Mucosa of stomach (tissue), 1 donor: Measurements from ENCODE around the gene LBX2.
"Not testable (repeated sequence)": the region's sequence is repeated elsewhere in the genome, so short reads cannot be mapped to it uniquely, and the experiment has no call there.

Experiments
- H3K27me3 ChIP-seq: one replicate; pipeline ENCODE4 v1.7.0; 2013; ENCODE audit warnings: mild to moderate bottlenecking, low read length; ENCODE audit not compliant: control insufficient read depth, insufficient read depth
- H3K36me3 ChIP-seq: one replicate; pipeline ENCODE4 v1.7.0; 2013; ENCODE audit warnings: low read length; ENCODE audit not compliant: control insufficient read depth, insufficient read depth
- H3K4me1 ChIP-seq: one replicate; pipeline ENCODE4 v1.7.0; 2013; ENCODE audit warnings: mild to moderate bottlenecking, low read length; ENCODE audit not compliant: control insufficient read depth, insufficient read depth
- H3K4me3 ChIP-seq: one replicate; pipeline ENCODE4 v1.7.0; 2013; ENCODE audit warnings: low read length
- H3K9ac ChIP-seq: one replicate; pipeline ENCODE4 v1.7.0; 2013; ENCODE audit warnings: mild to moderate bottlenecking, low read length, moderate library complexity
- H3K9me3 ChIP-seq: one replicate; pipeline ENCODE4 v1.7.0; 2013; ENCODE audit warnings: mild to moderate bottlenecking, low read length, moderate library complexity; ENCODE audit not compliant: control insufficient read depth
- donor health status: Pancreatic carcinoma.

LBX2 gene

DNA sequence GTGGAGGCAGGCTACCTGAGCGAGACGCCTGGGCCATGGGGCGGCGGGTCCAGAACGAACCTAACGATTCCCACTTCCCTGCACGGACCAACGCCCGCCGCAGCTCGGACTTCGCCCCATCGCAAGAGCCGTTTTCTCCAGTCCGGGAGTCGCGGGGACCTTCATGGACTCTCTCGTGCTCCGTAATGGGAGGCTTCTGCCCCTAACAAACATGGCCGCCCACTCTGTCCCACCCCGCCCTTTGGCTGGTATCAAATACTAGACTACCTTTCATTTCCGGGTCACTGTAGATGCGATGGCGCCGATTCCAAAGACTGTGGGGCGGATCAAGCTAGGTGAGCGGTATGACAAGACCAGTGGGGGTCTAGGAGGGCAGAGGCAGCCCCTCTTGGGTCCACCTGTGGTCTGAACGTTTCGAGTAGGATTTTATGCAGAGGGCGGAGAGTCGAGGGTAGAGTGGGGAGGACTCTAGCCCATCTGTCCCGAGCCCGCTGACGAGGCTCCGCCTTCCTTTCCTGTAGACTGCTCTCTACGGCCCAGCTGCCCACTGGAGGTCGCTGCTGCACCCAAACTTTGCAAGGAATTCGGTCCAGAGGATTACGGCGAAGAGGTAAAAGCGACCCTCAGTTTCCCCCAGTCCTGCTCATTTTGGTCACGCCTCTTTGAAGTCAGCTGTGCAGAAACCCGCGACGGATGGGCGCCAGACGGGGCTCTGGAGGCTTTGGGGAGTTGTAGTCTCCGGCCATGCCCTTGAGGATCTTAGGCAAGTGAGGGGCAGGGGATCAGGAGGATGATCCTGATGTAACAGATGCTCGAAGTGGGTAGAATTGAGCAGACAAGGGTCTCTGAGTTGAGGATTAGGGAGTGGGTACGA lies 16.4 kb downstream of the LBX2 start, which contains the start of the genes CCDC142 and TTC31:
Gene CCDC142, minus strand, starts transcription at position 198 of the 874 bp plus-strand sequence. Its CDS starts 161 bp downstream, at position 37.
Gene TTC31, plus strand, starts transcription at position 281 of the 874 bp plus-strand sequence. Its CDS starts 15 bp downstream, at position 296.
- Histone ChIP-seq H3K4me3 (peak within 1 kb of the TSS; percentile 96), H3K9ac (peak within 1 kb of the TSS; percentile 82), H3K9me3 (no peaks in the 10 kb centered on the region), H3K4me1 (peaks cover 20% of the 10 kb centered on the region), H3K36me3 (no peaks in the 10 kb centered on the region), H3K27me3 (no peaks in the 10 kb centered on the region)

- peaks cover 20% of the 10 kb centered on the region for H3K4me1 ChIP-seq
- H3K4me3 ChIP-seq: peak overlapping the region; percentile 96
Observed at GRCh38 chr2:74481961-74482800, 17.2 kb downstream of the LBX2 start.

DNA sequence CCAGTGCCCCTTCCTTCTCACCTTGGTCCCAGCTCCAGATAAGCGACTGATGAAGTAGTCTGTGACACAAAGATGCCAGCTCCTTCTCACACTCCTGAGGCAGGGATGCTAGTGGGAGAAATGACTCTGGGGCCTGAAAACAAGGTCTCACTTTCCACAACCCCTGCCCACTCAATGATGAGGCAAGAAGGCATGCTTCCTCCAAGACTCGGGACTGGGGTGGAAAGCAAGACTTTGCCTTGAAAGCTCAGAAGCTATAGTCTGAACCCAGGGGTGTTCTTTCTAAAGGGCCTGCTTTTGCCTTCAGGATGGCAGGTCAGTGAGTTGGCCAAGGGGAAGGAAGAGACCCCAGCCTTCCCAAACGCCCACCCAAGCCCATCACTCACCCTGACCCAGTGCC lies 18.0 kb downstream of the LBX2 start:
- no peaks in the 10 kb centered on the region for H3K27me3 ChIP-seq
- peaks cover 20% of the 10 kb centered on the region for H3K4me1 ChIP-seq
- peaks cover 4% of the 10 kb centered on the region for H3K36me3 ChIP-seq
- H3K9ac ChIP-seq: peak overlapping the region; percentile 82
- peak overlapping the region; percentile 96 for H3K4me3 ChIP-seq
- H3K9me3 ChIP-seq: no peaks in the 10 kb centered on the region

More at GRCh38 chr2:74481961-74482800, 17.2 kb downstream of the LBX2 start:
- Histone ChIP-seq H3K36me3 (peaks cover 4% of the 10 kb centered on the region), H3K9ac (peak overlapping the region; percentile 82), H3K27me3 (no peaks in the 10 kb centered on the region), H3K9me3 (no peaks in the 10 kb centered on the region)

- Histone ChIP-seq H3K36me3 (peaks cover 8% of the 10 kb centered on the region), H3K9me3 (no peaks in the 10 kb centered on the region), H3K4me3 (no peak overlapping the region), H3K27me3 (no peaks in the 10 kb centered on the region), H3K4me1 (peaks cover 14% of the 10 kb centered on the region), H3K9ac (no peak overlapping the region)
Observed at GRCh38 chr2:74474899-74475298, 24.5 kb downstream of the LBX2 start.

GRCh38 chr2:74474481-74474880 lies 24.9 kb downstream of the LBX2 start:
- Histone ChIP-seq H3K9me3 (no peaks in the 10 kb centered on the region), H3K4me1 (peaks cover 14% of the 10 kb centered on the region), H3K9ac (no peak overlapping the region), H3K4me3 (no peak overlapping the region), H3K36me3 (peaks cover 8% of the 10 kb centered on the region), H3K27me3 (no peaks in the 10 kb centered on the region)

GRCh38 chr2:74472945-74473258 lies 26.5 kb downstream of the LBX2 start:
- H3K27me3 ChIP-seq: no peaks in the 10 kb centered on the region
- H3K4me1 ChIP-seq: peaks cover 14% of the 10 kb centered on the region
- peak overlapping the region; percentile 76 for H3K9ac ChIP-seq
- H3K9me3 ChIP-seq: no peaks in the 10 kb centered on the region
- peaks cover 8% of the 10 kb centered on the region for H3K36me3 ChIP-seq
- H3K4me3 ChIP-seq: peak overlapping the region; percentile 31

- Histone ChIP-seq H3K36me3 (peaks cover 4% of the 10 kb centered on the region), H3K9ac (peak within 1 kb of the TSS; percentile 76), H3K9me3 (no peaks in the 10 kb centered on the region), H3K4me3 (peak within 1 kb of the TSS; percentile 31), H3K4me1 (peaks cover 14% of the 10 kb centered on the region), H3K27me3 (no peaks in the 10 kb centered on the region)
Observed at GRCh38 chr2:74472086-74472944, 27.1 kb downstream of the LBX2 start, which contains the start of gene MRPL53. Gene MRPL53 (minus strand): TSS chr2:74472680. CDS start chr2:74472660, 20 bp downstream.

GRCh38 chr2:74471332-74472065 lies 27.9 kb downstream of the LBX2 start:
- Histone ChIP-seq H3K27me3 (no peaks in the 10 kb centered on the region), H3K9ac (peak overlapping the region; percentile 76), H3K9me3 (no peaks in the 10 kb centered on the region), H3K4me3 (peak overlapping the region; percentile 31), H3K4me1 (peaks cover 14% of the 10 kb centered on the region), H3K36me3 (peaks cover 4% of the 10 kb centered on the region)

DNA sequence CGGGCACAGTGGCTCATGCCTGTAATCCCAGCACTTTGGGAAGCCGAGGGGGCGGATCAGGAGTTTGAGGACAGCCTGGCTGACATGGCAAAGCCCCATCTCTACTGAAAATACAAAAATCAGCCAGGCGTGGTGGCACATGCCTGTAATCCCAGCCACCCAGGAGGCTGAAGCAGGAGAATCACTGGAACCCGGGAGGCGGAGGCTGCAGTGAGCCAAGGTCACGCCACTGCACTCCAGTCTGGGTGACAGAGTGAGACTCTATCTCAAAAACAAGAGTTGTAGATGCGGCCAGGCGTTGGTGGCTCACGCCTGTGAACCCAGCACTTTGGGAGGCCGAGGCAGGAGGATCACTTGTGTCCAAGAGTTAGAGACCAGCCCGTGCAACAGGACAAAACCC lies 28.7 kb downstream of the LBX2 start:
- not testable (repeated sequence) for H3K4me3 ChIP-seq, H3K36me3 ChIP-seq, H3K9ac ChIP-seq, H3K27me3 ChIP-seq, H3K9me3 ChIP-seq
- H3K4me1 ChIP-seq: peaks cover 14% of the 10 kb centered on the region

DNA sequence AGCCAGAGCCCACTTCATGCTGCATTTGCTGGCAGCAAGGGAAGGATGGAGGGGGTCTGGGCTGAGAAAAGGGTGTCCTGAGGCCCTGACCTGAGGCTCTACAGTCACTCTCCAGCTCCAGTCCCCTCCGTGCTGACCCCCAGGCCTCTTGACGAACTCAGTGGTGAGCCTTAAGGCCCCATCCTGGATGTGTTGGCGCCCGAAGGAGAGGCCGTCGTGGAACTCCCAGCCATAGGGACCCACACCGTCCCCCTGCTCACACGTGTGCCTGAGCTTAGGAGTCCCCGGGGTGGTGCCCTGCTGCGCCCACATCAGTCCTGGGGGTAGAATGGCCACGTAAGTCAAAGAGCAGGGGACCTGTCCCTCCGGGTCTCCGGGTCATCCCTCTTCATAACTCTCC lies 35.0 kb downstream of the LBX2 start:
- no peaks in the 10 kb centered on the region for H3K36me3 ChIP-seq
- peak overlapping the region; percentile 87 for H3K4me3 ChIP-seq
- H3K4me1 ChIP-seq: peaks cover 16% of the 10 kb centered on the region
- H3K9ac ChIP-seq: peak overlapping the region; percentile 91
- H3K27me3 ChIP-seq: no peaks in the 10 kb centered on the region
- H3K9me3 ChIP-seq: no peaks in the 10 kb centered on the region

DNA sequence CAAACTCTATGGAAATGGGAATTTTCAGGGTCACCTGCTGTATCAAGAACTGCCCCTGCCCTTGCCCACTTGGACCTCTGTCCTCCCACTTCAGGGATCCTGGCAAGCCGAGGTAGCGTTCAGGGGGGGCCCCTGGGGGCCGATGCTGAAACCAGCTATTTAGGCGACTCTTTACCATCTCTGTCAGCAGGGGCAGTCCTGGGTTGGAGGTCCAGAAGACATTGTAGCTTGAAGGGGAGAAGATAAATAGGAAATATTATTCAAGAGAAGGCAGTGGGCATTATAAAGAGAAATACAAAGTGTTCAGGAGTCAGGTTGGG lies 36.7 kb downstream of the LBX2 start:
- Histone ChIP-seq H3K9ac (peak overlapping the region; percentile 18), H3K4me1 (peaks cover 24% of the 10 kb centered on the region), H3K36me3 (no peaks in the 10 kb centered on the region), H3K27me3 (no peaks in the 10 kb centered on the region), H3K4me3 (no peak overlapping the region), H3K9me3 (no peaks in the 10 kb centered on the region)
